ENCODE results near the gene KDM5B. TPM values are rescaled to one million over a fixed set of nuclear protein-coding genes. Genes with fewer than 3 reads are reported as not detected.

Gene KDM5B
- polyA plus RNA-seq, 1 donor from 2014 or later, result 88.4 TPM

- Histone ChIP-seq H3K79me2 (replicated peaks; ENCODE audit: insufficient read depth, low read length) (peaks cover 95% of the 10 kb centered on the region), H3K9me3 (ENCODE audit: low read length) (no peaks in the 10 kb centered on the region), H3K9me2 (ENCODE audit: insufficient read depth, low read length) (no peaks in the 10 kb centered on the region), H3K36me3 (ENCODE audit: insufficient read depth, low read length) (no peaks in the 10 kb centered on the region), H4K20me1 (ENCODE audit: insufficient read depth) (peaks cover 70% of the 10 kb centered on the region), H2AFZ (ENCODE audit: low read depth, low read length) (no peak overlapping the region), H3K4me3 (ENCODE audit: low read length) (no peak overlapping the region), H3K4me2 (ENCODE audit: low read length) (no peak overlapping the region), H3F3A (ENCODE audit: insufficient read depth, low read length, poor library complexity, severe bottlenecking) (no peaks in the 10 kb centered on the region), H3K27me3 (ENCODE audit: insufficient read depth, low read depth, low read length) (no peaks in the 10 kb centered on the region), H3K27ac (ENCODE audit: low read length) (no peak overlapping the region), H3K9ac (ENCODE audit: low read length) (no peak overlapping the region)
- no peak for TF ChIP-seq EZH2 (IDR thresholded peaks at IDR 0.05; ENCODE audit: borderline replicate concordance, insufficient read depth, low read length, poor library complexity, severe bottlenecking)
- no peak for TF ChIP-seq EP300 (conservative IDR thresholded peaks at IDR 0.05; ENCODE audit: poor library complexity, severe bottlenecking)
- no peak for TF ChIP-seq POLR2AphosphoS5 (IDR thresholded peaks at IDR 0.05)
- no peak for TF ChIP-seq CTCF (IDR thresholded peaks at IDR 0.05; ENCODE audit: poor library complexity, severe bottlenecking)
- TF ChIP-seq TAF1 (IDR thresholded peaks at IDR 0.05; ENCODE audit: low read depth), result no peak
- no peak for TF ChIP-seq REST (IDR thresholded peaks at IDR 0.05; ENCODE audit: borderline replicate concordance)
- no peak for TF ChIP-seq MXI1 (conservative IDR thresholded peaks at IDR 0.05; ENCODE audit: poor library complexity, severe bottlenecking)
- no peak for TF ChIP-seq RAD21 (conservative IDR thresholded peaks at IDR 0.05)
- no peak for TF ChIP-seq SMC3 (conservative IDR thresholded peaks at IDR 0.05; ENCODE audit: poor library complexity)
These were observed 27.0 kb downstream of the KDM5B start for GRCh38 chr1:202781180-202781579.

GRCh38 chr1:202770135-202770534 is 38.1 kb downstream of the KDM5B start:
- TF ChIP-seq EZH2 (IDR thresholded peaks at IDR 0.05; ENCODE audit: borderline replicate concordance, insufficient read depth, low read length, poor library complexity, severe bottlenecking) (no peak), EP300 (conservative IDR thresholded peaks at IDR 0.05; ENCODE audit: poor library complexity, severe bottlenecking) (no peak), MXI1 (conservative IDR thresholded peaks at IDR 0.05; ENCODE audit: poor library complexity, severe bottlenecking) (no peak), CTCF (IDR thresholded peaks at IDR 0.05; ENCODE audit: poor library complexity, severe bottlenecking) (no peak), RAD21 (conservative IDR thresholded peaks at IDR 0.05) (no peak), SMC3 (conservative IDR thresholded peaks at IDR 0.05; ENCODE audit: poor library complexity) (no peak), POLR2AphosphoS5 (IDR thresholded peaks at IDR 0.05) (no peak), TAF1 (IDR thresholded peaks at IDR 0.05; ENCODE audit: low read depth) (no peak), REST (IDR thresholded peaks at IDR 0.05; ENCODE audit: borderline replicate concordance) (no peak)
- H3K4me3 ChIP-seq (ENCODE audit: low read length), result no peak overlapping the region
- H3K27ac ChIP-seq (ENCODE audit: low read length), result no peak overlapping the region
- no peaks in the 10 kb centered on the region for H3K9me3 ChIP-seq (ENCODE audit: low read length)
- H3K79me2 ChIP-seq (replicated peaks; ENCODE audit: insufficient read depth, low read length), result peaks cover 49% of the 10 kb centered on the region
- H4K20me1 ChIP-seq (ENCODE audit: insufficient read depth), result peaks cover 29% of the 10 kb centered on the region
- H3K27me3 ChIP-seq (ENCODE audit: insufficient read depth, low read depth, low read length), result no peaks in the 10 kb centered on the region
- H3K9me2 ChIP-seq (ENCODE audit: insufficient read depth, low read length), result no peaks in the 10 kb centered on the region
- peaks cover 20% of the 10 kb centered on the region for H3K36me3 ChIP-seq (ENCODE audit: insufficient read depth, low read length)
- H3F3A ChIP-seq (ENCODE audit: insufficient read depth, low read length, poor library complexity, severe bottlenecking), result no peaks in the 10 kb centered on the region
- no peak overlapping the region for H3K4me2 ChIP-seq (ENCODE audit: low read length)
- no peak overlapping the region for H3K9ac ChIP-seq (ENCODE audit: low read length)
- H2AFZ ChIP-seq (ENCODE audit: low read depth, low read length), result no peak overlapping the region

Data from neural cell (in vitro differentiated cells).